HEK293 (cell line): ENCODE data around the gene METTL3.

Source experiments
- CTCF ChIA-PET: fragments of 350-600 bp; formaldehyde crosslinking; extraction: SDS; loops from one replicate; lab custom pipeline; 2021; ENCODE audit warnings: antibody characterized with exemption; lab: Yijun Ruan, JAX
- POLR2A ChIA-PET: fragments of 300-600 bp; formaldehyde crosslinking; extraction: SDS; loops from one replicate; lab custom pipeline; 2020; ENCODE audit warnings: antibody characterized with exemption, inconsistent platforms; lab: Yijun Ruan, JAX
- H3K27ac ChIP-seq: fragments of 200-500 bp; sonication (Bioruptor generic); 2 replicates; pipeline ENCODE4 v1.5.1; 2014; ENCODE audit warnings: low read depth, low read length, control low read depth, inconsistent platforms; ENCODE audit errors: extremely low read depth
- H3K36me3 ChIP-seq, 2 experiments: fragments of 200-500 bp in 1 of 2; sonication (Bioruptor generic) in 1 of 2; 1 replicate in 1 of 2; 2 replicates in 1 of 2; pipeline ENCODE4 v1.5.1; 2014 to 2017; ENCODE audit warnings: inconsistent platforms in 2 of 2, low read length in 2 of 2; ENCODE audit not compliant: control insufficient read depth in 2 of 2, insufficient read depth in 1 of 2
- H3K4me1 ChIP-seq: fragments of 200-500 bp; sonication (Bioruptor generic); 2 replicates; pipeline ENCODE4 v1.5.1; 2014; ENCODE audit warnings: mild to moderate bottlenecking, low read length, inconsistent platforms; ENCODE audit not compliant: control insufficient read depth, insufficient read depth
- H3K4me3 ChIP-seq: 2 replicates; pipeline ENCODE4 v1.5.1; 2011; ENCODE audit warnings: low read depth, mild to moderate bottlenecking, control low read depth, low read length, moderate library complexity
- H3K9me3 ChIP-seq: fragments of 200-500 bp; sonication (Bioruptor generic); 2 replicates; pipeline ENCODE4 v1.5.1; 2014; ENCODE audit warnings: low read depth, low read length, inconsistent platforms; ENCODE audit not compliant: control insufficient read depth, insufficient read depth
- GFI1B ChIP-seq: fragments of 450-650 bp; formaldehyde crosslinking; IDR thresholded peaks from 2 replicates; pipeline ENCODE4 v1.5.1; 2016; ENCODE audit warnings: missing biosample characterization, missing genetic modification characterization
- ZBTB17 ChIP-seq: fragments of 450-650 bp; formaldehyde crosslinking; IDR thresholded peaks from 2 replicates; pipeline ENCODE4 v1.5.1; 2016; ENCODE audit warnings: missing biosample characterization, missing genetic modification characterization
- ZBTB7A ChIP-seq: fragments of 450-650 bp; formaldehyde crosslinking; IDR thresholded peaks from 2 replicates; pipeline ENCODE4 v1.5.1; 2016; ENCODE audit warnings: low read depth, missing biosample characterization, missing genetic modification characterization
- ZNF223 ChIP-seq: fragments of 450-650 bp; formaldehyde crosslinking; IDR thresholded peaks from 2 replicates; pipeline ENCODE4 v1.5.1; 2016; ENCODE audit warnings: missing biosample characterization, missing genetic modification characterization
- ZNF292 ChIP-seq: fragments of 450-650 bp; formaldehyde crosslinking; IDR thresholded peaks from 2 replicates; pipeline ENCODE4 v1.5.1; 2016; ENCODE audit warnings: low read depth, missing biosample characterization, missing genetic modification characterization, borderline replicate concordance
- ZNF350 ChIP-seq: fragments of 450-650 bp; formaldehyde crosslinking; IDR thresholded peaks from 2 replicates; pipeline ENCODE4 v1.5.0; 2017; ENCODE audit warnings: missing biosample characterization, mild to moderate bottlenecking, missing genetic modification characterization
- ZNF423 ChIP-seq: fragments of 450-650 bp; formaldehyde crosslinking; IDR thresholded peaks from 2 replicates; pipeline ENCODE4 v1.5.1; 2016; ENCODE audit warnings: missing biosample characterization, missing genetic modification characterization
- ZNF555 ChIP-seq: fragments of 450-650 bp; formaldehyde crosslinking; conservative IDR thresholded peaks from 2 replicates; pipeline ENCODE4 v1.5.1; 2017; ENCODE audit warnings: missing biosample characterization, mild to moderate bottlenecking, missing genetic modification characterization, inconsistent platforms
- ZNF701 ChIP-seq: fragments of 450-650 bp; formaldehyde crosslinking; IDR thresholded peaks from 2 replicates; pipeline ENCODE4 v1.5.1; 2016; ENCODE audit warnings: missing biosample characterization, missing genetic modification characterization
- ZNF747 ChIP-seq: fragments of 450-650 bp; formaldehyde crosslinking; IDR thresholded peaks from 2 replicates; pipeline ENCODE4 v1.5.1; 2016; ENCODE audit warnings: missing biosample characterization, missing genetic modification characterization
- ZNF76 ChIP-seq: fragments of 450-650 bp; formaldehyde crosslinking; IDR thresholded peaks from 2 replicates; pipeline ENCODE4; 2016; ENCODE audit warnings: low read depth, missing biosample characterization, missing genetic modification characterization, borderline replicate concordance
- ZNF791 ChIP-seq: fragments of 450-650 bp; formaldehyde crosslinking; IDR thresholded peaks from 2 replicates; pipeline ENCODE4 v1.5.1; 2016; ENCODE audit warnings: missing biosample characterization, missing genetic modification characterization

METTL3 gene

DNA sequence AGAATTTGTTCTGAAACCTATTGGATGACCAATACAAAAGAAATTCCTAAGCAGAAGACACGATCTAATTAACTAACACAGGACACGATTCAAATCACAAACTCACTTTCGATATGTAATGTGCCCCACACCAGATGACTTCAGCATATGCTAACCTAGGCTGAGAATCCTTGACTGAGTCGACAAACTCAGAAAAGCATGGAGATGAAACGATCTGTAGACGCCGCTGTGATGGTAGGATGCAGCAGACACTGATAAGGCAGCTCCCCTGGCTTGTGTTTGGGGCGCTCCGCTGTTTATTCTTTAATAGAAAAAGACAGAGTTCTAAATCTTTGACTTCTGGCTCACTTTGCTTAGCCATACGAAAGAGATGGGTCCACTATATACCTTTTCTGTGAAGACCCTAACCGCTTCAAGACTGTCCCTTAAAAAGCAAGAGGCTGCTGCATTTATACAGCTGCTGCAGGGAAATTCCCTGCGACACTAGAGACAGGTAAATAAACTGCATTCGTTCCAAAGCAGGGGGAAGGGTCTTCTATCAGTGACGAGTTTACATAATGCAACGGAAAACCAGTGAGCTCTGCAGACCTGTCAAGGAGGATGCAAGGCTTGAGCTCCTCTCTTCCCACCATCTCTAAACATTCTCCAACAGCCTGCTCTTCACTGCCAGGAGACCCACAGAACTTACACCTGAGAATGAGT lies 56.1 kb downstream of the METTL3 start:
- peaks cover 6% of the 10 kb centered on the region for H3K4me1 ChIP-seq
- no peaks in the 10 kb centered on the region for H3K9me3 ChIP-seq
- H3K27ac ChIP-seq: peak overlapping the region; percentile 82; the same call in 1 of the 2 replicates
- peak overlapping the region; percentile 94 for H3K4me3 ChIP-seq
- ChIA-PET POLR2A (interaction anchor here (0.6 to 2.3 kb wide), 11 partner anchors 9 to 102 kb away, joined by 3 to 70 read pairs (median 10); partner anchors contain the start of genes METTL3, RAB2B, SALL2 and SUPT16H), CTCF (interaction anchor here (1.1 to 3.2 kb wide), 2 partner anchors 10 to 18 kb away, joined by 4 to 16 read pairs; no protein-coding TSS in a partner anchor)
- H3K36me3 ChIP-seq: peaks cover 18 to 21% of the 10 kb centered on the region in 2 experiments; a peak in 2 of 3 replicates
- TF ChIP-seq GFI1B (tag by site-specific recombination) (no peak), ZNF292 (tag by site-specific recombination) (no peak), ZNF555 (tag by site-specific recombination) (no peak), ZNF350 (tag by site-specific recombination) (no peak), ZNF747 (no peak), ZNF76 (tag by site-specific recombination) (no peak)
- TF ChIP-seq, all 188 proteins: peak for 0

DNA sequence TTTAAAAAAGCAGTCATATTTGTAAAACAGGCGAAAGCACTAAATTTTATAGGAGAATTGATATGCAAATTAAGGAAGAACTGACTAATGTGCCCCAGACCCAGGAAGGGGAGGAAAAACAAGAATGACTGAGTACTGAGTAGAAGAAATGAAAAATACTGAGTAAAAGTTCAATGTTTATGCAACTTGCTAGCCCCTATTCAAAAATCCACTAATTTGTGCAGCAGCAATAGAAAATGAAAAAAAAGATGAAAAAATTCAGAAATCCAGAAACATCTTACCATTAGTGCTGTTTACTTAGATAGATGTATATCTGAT lies 61.3 kb downstream of the METTL3 start:
- no peak overlapping the region for H3K27ac ChIP-seq
- H3K4me1 ChIP-seq: peaks cover 8% of the 10 kb centered on the region
- TF ChIP-seq ZBTB7A (tag by site-specific recombination) (no peak), ZNF223 (no peak), ZNF701 (tag by site-specific recombination) (no peak), ZNF791 (tag by site-specific recombination) (no peak), ZNF423 (no peak), ZBTB17 (tag by site-specific recombination) (no peak)
- TF ChIP-seq, all 188 proteins: peak for 0
- POLR2A ChIA-PET: no interaction called here
- H3K36me3 ChIP-seq: peaks cover 10 to 21% of the 10 kb centered on the region in 2 experiments; a peak in 2 of 3 replicates
- no peaks in the 10 kb centered on the region for H3K9me3 ChIP-seq
- H3K4me3 ChIP-seq: no peak overlapping the region
- CTCF ChIA-PET: no interaction called here
